Right forelimb (tissue), 1 donor: ENCODE results near the gene SP100.
"Not testable (repeated sequence)": the region's sequence is repeated elsewhere in the genome, so short reads cannot be mapped to it uniquely, and the experiment has no call there.

Experiments used
- DNase-seq: peaks from one replicate; pipeline ENCODE4 v3.0.0-alpha.2; 2018

Gene SP100

DNA sequence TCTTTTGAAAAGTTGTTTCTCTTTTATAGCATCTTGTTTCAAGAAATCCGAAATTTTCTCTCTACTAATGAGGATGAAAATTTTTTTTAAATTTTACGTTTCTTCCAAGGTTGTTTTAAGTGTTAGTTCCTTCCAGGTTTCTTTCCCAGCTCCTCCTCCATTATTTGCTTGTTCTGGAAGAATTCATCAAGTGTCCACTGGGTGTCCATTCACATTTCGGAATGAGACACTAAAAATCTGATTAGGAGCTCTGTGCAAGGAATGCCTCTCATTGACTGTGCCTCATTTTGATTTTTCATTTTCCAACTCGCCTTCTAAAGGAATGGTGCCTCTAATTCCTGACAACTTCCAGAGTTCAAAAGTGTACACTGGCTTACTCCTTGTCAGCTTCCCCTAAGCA is 6.1 kb downstream of the SP100 start:
- DNase-seq = no peak

DNA sequence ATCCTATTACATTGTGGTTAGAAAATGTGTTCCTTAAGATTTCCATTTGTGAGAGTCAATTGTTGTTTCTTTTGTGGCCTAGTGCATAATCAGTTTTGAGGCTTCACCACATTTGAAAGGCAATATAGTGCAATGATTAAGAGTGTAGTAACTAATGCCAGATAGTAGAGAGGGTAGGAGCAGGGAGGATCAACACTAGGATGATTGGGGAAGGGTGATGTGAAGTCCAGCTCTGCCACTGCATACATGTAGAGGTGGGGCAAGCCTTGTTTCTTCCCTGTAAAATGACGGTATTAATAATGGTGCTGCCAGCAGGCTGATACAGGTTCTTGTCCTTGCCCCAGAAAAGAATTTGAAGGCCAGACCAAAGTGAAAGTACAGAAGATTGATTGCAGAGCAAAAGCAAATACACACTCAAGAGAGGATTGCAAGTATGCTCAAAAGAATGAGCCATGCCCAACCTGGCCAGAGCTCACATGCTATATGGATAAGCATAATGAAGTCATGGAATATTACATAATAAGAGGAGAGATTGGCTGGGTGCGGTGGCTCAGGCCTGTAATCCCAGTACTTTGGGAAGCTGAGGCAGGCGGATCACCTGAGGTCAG is 8.0 kb downstream of the SP100 start:
- no peak for DNase-seq

DNA sequence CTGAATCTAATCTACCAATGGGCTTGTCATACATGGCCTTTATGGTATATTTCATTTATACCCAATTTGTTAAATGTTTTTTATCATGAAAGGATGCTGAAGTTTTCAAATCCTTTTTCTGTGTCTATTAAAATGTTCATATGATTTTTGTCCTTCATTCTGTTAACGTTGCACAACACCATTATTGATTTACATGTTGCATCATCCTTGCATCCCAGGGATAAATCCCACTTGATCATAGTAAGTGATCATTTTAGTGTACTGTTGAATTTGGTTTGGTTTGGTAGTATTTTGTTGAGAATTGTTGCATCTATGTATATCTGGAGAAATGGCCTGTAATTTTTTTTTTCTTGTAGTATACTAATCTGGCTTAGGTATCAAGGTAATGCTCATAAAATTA is 9.4 kb downstream of the SP100 start:
- no peak for DNase-seq

DNA sequence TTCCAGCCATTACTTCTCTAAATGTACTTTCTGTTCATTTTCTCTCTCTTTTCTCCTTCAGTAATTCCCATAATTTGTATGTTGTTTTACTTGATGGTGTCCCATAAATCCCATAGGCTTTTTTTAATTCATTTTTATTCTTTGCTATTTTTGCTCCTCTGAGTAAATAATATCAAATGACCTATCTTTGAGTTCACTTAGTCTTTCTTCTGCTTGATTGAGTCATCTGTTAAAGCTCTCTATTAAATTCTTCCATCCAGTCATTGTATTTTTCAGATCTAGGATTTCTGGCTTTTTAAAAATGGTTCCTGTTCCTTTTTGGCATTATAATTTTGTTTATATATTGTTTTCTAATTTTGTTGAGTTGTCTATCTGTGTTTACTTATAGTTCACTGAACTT is 13.5 kb downstream of the SP100 start:
- DNase-seq = no peak

DNA sequence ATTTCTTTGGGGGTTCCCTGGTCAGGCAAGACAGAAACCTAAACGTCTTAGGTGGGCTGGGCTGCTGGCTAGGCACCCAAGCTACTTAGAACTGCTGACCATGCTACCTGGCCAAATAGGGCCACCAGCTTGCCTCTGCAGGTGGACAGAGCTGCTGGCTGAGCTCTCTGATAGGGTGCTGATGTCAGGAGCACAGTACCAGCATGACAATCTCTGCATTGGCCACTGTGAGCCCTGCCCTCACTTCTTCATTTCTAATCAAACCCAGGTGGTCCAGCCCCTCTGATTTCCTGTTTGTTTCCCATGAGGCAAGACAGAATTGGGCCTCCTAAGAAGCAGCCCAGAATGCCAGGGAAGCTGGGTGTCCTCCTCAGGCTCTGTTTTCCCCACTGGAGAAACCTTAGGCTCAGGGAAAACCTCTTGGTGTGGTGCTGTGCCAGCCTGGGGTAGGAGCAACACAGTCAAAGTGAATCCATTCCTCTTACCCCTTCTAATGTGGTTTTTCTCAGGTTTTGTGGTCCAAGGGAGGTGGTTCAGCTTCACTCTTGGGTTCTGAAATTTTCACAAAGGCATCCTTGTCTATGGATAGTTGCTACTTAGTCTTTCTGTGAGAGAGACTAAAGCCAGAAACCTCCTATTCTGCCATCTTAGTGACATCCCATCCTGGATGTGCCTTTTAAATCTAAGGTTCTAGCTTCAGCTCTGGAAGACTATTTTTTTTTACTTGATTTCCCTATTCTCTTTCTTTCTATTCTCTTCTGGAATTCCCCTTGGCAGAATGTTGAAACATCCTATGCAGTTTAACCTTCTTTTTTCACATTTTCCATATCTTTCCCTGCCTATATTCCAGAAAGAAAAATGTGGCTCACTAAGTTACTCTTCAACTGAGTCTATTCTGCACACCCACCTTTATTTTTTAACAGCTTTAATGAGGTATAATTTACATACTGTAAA is 15.2 kb downstream of the SP100 start:
- DNase-seq = no peak

DNA sequence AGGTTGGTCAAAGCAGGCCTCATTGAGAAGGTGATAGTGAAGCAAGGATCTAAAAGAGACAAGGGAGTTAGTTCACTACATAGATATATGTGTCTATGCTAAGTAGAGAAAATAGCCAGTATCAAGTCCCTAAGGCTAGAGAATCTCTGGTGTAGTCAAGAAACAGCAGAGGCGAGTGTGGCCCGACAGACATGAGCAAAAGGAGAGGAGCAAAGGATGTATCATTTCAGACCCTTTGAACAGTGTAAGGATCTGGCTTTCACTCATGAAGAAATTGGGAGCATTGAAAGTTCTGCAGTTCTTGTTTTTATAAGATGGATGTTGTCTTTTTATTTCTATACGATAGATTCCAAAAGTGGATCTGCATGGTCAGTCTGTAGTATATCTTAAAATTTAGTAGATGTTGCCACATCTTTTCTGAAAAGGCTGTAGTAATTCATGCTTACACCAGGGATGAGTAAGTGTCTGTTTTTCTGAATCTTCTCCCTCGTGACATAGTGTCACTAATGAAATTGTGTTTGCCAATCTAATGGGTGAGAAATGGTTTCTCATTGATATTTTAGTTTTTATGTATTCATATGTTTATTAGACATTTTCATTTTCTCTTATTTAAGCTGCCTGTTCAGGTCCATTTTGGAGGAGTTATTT is 18.8 kb downstream of the SP100 start:
- no peak for DNase-seq

DNA sequence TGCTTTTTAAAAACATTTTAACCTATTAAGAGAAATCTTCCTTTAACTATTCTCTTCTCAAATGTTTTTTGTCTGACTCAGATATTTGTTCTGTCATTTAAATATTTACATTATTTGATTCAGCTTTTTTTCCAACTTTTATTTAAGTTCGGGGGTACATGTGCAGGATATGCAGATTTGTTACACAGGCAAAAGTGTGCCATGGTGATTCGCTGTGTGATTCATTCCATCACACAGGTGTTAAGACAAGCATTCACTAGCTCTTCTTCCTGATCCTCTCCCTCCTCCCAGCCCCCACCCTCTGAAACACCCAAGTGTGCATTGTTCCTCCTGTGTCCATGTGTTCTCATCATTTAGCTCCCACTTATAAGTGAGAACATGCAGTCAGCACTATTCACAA is 19.4 kb downstream of the SP100 start:
- no peak for DNase-seq

DNA sequence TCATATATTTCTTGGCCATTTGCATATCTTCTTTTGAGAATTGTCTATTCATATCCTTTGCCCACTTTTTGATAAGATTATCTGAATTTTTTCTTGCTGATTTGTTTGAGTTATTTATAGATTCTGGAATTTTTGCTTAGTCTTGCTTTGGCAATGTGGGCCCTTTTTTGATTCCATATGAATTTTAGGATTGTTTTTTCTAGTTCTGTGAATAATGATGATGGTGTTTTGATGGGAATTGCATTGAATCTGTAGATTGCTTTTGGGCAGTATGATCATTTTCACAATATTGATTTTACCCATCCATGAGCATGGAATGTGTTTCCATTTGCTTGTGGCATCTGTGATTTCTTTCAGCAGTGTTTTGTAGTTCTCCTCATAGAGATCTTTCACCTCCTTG is 23.1 kb downstream of the SP100 start:
- DNase-seq = not testable (repeated sequence)

DNA sequence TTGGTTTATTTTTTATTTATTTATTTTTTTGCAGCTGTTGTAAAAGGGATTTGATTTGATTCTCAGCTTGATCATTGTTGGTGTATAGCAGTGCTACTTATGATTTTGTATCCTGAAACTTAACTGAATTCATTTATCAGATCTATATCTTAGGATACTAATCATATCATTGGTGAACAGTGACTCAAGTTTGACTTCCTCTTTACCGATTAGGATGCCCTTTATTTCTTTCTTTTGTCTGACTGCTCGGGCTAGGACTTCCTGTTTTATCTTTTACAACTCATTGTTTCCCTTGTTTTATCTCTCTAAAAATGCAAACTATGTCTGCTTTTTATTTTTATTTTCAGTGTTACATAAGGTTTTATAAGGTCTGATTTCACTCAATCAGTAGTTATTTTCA is 23.6 kb downstream of the SP100 start:
- no peak for DNase-seq

DNA sequence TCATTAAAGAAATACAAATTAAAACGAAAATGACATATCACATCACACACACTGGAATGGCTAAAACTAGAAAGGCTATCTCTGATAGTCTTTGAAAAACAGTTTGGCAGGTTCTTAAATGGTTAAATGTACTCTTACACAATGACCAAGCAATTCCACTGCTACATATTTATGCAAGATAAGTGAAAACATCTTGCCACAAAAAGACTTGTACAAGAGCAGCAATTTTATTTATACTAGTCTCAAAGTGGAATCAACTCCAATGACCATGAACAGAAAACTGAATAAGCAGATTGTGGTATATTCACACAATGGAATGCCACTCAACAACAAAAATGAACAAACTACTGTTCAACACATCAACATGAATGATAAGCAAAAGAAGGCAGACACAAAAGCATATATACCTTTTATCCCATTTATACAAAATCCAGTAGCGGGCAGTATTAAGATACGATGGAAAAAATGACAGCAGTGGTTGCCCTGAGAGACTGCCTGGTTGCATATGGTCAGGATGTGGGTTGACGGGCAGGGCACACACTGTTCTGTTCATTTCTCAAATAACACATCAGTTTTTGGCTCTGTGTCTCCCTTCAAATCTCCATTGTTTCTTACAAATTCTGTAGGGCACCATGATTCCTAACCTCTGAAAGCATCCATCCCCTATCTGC is 25.4 kb downstream of the SP100 start:
- no peak for DNase-seq

DNA sequence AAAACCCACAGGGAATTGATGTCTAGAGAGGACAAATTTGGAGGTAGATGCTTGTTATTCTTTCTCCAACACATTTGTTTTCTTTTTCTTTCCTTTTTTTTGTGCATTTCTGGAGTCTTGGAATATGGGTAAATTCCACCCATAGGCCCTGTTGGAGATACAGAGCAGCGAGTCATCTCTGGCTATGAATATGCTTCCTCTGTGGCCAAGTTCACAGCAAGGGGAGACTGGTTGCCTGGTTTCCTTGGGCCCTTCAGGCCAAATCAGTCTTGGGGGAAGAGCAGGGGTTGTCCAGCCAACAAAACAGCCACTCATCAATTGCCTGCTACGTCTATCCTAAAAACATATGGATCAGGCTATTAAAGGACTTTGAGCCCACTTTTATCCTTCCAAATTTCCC is 27.5 kb downstream of the SP100 start:
- no peak for DNase-seq

DNA sequence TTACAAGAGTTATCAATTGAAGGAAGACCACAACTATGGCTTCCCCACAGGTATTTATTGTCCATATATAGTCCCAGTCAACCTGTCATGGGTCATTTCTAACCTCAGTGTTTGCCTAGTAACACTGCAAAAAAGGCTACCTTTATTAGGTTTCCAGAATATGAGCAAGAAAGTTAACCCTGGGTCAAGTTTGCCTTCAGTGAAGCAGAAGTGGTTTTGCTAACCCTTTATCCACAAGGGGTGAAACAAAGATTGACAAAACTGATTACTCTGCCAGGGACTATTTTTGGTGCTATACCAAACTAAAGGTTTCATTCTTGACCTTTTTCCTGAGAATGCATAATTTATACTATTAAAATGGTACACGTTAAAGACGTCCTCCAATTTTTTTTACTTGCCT is 28.8 kb downstream of the SP100 start:
- no peak for DNase-seq

DNA sequence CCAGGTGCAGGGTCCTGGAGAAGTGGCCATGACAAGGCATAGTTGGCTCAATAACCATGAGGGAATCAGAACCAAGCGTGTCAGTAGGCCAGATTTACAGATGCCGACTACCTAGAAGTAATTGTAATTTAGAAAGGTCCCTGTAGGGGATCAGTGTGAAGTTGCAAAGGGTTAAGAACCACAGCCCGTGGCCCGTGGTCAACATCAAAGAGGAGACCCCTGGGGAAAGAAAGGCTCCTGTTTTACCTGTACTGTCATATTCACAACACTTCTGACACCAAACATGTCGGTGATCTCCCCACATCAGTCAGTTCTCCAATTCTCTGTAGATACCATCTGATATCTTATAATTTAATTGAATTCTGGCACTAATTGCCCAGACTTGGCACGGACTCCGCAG is 31.0 kb downstream of the SP100 start:
- DNase-seq = no peak

DNA sequence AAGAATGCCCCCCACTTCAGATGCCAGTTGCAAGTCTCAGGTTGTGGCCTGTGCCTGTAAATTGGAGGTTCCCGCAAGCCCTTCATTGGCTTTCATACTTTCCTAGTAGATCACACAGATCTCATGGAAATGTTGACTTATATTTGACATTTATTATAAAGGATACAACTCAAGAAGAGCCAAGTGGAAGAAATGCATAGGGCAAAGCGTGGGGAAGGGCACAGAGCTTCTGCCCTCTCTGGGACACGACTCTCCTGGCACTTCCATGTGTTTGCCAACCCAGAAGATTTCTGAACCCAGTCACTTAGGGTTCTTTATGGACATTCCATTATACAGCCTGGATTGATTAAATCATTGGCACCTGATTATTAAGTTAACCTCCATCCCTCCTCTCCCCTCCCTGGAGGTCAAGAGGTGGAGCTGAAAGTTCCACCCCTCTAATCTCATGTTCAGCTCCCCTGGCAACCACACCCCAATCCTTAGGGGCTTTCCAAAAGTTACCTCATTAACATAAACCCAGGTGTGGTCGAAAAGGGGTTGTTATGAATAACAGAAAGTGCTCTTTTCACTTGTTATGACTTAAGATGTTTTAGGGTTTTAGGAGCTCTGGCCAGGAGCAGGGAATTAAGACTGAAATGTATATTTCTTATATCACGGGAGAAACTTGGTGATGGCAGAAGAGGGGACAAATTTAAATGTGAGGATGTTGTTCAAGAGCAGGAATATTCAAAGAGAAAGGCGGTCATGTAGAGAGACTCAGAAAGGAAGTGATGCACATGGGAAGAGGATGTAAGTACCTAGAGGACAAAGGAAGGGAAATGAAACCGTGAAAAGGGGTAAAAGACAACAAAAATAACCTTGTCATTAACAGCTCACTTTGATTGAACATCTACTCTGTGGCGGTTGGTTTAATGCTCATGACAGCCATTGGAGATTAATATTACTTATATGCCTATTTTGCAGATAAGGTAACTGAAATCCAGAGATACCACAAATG is 31.8 kb downstream of the SP100 start:
- no peak for DNase-seq

DNA sequence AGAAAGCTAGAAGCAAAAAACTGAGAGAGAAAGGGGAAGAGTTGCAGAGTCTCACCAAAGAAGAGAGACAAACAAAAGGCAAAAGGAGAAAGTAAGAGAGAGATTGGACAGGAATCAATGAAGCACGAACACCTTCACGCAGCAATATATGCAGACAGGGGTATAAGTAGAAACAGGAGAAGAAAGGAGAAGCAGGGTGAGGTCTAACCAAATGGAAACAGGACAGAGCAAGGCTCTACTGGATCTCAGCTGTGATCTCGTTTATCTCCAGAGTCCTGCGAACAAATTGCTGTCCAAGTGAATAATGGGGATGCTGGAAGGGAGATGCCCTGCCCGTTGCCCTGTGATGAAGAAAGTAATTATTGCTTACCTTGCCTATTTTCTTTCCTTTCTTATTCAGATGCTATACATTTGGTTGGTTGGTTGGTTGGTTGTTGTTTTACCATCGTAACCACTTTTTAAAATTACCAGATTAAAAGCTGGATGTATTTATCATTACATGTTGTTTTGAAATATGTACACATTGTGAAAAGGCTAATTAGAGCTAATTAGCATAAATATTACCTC is 34.0 kb downstream of the SP100 start:
- DNase-seq = no peak

DNA sequence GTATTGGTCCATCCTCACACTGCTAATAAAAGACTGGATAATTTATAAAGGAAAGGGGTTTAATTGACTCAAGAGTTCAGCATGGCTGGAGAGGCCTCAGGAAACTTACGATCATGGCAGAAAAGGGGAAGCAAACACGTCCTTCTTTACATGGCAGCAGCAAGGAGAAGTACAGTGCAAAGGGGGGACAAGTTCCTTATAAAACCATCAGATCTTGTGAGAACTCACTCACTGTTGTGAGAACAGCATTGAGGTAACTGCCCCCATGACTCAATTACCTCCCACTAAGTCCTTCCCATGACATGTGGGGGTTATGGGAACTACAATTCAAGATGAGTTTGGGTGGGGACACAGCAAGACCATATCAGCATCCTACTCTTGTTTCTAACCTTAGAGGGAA is 37.0 kb downstream of the SP100 start:
- no peak for DNase-seq

DNA sequence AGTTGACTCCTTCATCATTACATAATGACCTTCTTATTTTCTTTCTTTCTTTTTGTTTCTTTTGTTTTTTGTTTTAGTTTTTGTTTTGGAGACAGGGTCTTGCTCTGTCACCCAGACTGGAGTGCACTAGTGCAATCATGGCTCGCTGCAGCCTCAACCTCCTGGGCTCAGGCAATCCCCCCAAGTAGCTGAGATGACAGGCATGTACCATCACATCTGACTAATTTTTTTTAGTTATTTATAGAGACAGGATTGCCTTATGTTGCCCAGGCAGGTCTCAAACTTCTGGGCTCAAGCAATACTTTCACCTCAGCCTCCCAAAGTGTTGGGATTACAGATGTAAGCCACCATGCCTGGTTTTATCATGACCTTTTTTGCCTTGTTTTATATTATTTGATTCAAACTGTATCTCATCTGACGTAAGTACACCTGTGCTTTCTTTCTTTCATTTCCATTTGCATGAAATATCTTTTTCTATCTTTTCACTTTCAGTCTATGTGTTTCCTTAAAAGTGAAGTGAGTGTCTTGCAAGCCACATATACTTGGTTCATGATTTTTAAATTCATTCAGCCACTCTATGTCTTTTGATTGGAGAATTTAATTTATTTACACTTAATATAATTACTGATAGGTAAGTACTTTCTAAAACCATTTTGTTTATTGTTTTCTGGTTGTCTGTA is 39.1 kb downstream of the SP100 start:
- no peak for DNase-seq

DNA sequence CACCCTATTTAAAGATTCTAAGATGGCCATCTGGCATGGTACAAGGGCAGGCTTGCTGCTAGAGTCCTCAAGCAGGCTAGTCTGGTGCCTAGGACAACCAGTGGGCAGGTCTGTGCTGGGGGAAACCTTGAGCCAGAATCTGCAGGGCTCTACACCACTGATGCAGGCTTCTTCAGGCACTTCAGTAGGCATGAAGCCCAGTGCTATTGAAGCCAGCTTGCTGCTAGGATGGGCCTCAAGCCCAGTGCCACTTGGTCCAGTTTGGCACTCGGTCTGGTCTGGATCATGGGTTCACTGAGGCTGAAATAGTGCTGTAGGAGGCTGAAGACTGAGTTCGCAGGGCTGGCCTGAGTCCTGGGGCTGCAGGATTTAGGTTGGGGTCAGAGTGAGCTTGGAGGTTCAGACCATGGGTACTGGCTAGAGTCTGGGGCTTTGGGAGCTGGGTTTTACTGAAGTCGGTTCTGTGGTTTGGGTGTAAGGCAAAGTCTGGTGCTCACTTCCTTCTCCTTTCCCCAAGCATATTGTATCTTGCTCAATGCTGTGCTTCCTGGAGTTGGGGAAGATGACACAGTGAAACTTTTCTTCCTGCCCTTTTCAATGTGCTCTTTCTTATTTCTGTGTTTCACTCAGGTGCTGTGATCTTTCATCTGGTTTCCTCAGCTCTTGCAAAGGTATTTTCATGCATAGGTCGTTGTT is 41.2 kb downstream of the SP100 start:
- DNase-seq = no peak

DNA sequence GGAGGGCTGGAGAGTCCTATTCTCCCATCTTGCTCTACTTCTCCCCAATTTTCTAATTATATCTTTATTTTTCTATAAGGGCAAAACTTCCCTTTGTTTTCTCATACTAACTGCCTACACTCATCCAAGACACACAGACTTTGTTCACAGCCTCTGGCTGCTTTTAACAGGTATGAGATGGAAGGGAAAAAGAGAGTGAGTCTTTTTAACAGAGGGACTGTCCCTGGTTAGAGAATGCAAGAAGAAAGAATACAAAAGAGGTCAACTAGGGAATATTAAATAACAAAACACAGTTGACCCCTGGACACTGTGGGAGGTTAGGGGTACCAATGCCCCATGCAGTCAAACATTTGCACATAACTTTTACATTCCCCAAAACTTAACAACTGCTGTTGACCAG is 41.8 kb downstream of the SP100 start:
- no peak for DNase-seq

DNA sequence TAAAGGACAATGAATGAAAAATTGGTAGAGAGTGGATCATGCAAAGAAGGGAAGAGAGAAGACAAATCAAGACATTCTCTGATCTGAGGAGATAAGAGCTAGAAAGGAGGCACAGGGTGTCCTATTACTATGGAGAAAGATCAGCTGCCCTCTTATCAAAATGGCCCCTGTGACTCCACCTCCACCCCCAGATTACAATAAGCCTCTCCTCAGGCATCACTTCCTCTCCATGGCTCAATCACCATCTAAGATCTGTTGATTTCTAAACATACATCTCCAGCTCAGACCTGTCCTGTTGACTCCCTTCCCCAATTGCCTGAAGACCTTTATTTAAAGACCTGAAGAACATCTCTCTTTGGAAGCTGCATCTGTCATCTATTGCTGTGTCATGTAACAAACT is 43.2 kb downstream of the SP100 start:
- DNase-seq = no peak

DNA sequence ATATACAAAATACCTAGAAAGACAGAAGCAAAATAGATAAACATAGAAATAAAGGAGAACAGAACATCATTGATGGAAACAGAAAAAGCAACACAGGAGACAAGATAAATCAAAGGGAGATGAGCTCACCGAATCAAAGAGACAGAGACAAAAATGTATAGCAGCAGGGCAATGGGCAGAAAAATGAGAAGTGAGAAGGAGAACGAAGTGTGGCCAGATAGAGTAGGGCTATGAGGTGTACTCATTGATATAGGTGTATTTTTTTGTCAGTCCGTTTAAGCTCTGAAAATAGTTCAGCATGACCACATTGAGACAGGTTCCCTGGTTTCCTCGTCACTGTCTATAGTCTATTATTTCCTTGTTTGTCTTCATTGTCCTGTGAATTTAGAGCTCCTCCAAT is 55.1 kb downstream of the SP100 start:
- DNase-seq = no peak
